M059J (cell line): Measurements from ENCODE around the gene TSHR. TPM values are rescaled to one million over a fixed set of nuclear protein-coding genes. Genes with fewer than 3 reads are reported as not detected.
"Not testable (repeated sequence)": the region's sequence is repeated elsewhere in the genome, so short reads cannot be mapped to it uniquely, and the experiment has no call there.

ENCODE experiments used
- DNase-seq: peaks from one replicate; pipeline ENCODE4 v3.0.0-alpha.2; 2012; ENCODE audit warnings: low read depth
- total RNA-seq: library from RNA; depleted of rRNA; stranded (reverse); fragments of >200 nt; shearing (Covaris generic); gene quantifications from 2 replicates; pipeline ENCODE4 v1.2.3, GENCODE V29; 2014

The TSHR gene
- total RNA-seq, 1 experiment from 2014 or later, result not detected

DNA sequence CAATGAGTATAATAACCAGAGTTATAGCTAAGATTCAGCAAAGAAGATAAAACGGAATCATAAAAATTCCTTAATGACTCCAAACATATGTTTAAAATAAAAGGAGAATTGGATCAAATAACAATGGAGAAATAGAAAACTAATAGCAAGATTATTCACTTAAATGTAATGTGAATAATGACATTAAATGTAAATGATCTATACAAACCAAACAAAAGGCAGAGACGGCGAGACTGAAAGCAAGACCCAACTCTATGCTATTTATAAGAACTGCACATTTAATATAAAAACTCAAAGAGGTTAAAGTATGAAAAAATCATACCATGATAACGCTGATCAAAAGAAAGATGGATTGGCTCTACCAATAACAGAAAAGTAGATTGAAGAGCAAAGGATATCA is 3.9 kb upstream of the TSHR start:
- DNase-seq, result no peak

DNA sequence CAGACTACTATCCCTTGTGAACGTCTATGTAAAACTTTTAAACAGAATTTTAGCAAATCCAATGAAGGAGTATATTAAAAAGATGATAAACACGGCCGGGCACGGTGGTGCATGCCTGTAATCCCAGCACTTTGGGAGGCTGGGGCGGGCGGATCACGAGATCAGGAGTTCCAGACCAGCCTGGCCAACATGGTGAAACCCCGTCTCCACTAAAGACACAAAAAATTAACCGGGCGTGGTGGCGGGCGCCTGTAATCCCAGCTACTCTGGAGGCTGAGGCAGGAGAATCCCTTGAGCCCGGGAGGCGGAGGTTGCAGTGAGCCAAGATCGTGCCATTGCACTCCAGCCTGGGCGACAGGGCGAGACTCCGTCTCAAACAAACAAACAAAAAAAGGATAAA is 2.2 kb upstream of the TSHR start:
- DNase-seq, result not testable (repeated sequence)

DNA sequence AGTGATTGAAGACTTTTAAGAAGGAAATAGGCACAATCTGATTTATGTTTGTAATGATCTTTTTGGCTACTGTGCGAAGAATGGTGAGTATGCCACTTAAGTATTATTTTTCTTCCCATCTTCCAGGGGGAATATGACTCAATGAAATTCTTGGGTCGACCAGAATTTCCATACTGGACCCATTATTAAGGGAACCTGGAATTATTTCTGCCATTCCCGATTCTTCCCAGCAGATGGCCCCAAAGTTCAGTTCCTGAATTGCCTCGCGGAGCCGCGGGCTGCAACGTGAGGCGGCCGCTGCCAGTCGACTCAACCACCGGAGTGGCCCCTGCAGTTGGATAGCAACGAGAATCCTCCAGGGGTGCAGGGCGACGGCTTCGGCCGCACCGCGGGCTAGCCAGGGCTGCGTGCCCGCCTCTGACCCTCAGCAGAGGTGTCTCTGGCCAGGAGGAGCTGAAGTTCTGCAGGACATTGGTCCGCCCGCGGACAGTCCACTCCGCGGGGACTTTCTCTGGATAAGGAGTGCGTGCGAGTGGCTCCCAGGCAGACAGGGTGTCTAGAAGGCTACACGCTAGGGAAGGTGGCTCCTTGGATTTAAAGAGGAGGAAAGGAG is 628 bp upstream of the TSHR start:
- peak; percentile 79 for DNase-seq

DNA sequence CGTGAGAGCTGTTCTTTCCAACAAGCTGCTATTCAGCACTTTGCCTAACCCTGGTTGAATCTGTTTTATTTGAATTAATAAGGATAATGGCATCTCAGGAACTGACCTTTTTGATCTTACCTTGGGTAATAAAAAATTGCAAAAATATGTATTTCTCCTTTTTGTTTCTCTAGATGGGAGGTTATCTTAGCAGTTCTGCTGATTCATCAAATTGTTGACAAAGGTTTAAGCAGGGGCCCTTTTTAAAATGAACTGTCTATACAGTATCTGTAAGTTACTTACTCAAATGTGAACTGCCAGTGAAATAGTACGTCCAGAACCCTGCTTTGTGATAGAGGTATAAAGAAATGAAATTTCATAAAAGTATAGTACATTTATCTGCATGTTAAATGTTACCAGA is 681 bp downstream of the TSHR start:
- DNase-seq, result no peak

DNA sequence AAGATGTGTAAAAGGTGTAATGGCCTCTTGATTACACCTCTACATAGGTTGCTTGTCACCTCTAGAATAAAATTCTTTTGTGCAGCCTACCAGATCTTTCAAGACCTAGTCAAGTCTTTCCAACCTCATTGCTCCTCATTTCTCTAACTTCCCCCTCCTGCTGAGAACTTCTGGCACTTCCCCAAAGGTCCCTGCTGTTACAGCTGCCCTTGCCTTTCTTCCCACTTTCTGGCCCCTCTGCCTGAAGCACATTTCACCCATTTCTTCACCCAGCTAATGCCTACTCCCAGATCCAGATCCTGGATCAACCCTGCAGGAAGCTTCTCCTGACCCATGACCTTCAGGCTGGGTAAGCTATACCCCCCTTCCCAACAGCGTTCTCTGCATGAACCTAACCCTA is 1.5 kb downstream of the TSHR start:
- DNase-seq, result no peak

DNA sequence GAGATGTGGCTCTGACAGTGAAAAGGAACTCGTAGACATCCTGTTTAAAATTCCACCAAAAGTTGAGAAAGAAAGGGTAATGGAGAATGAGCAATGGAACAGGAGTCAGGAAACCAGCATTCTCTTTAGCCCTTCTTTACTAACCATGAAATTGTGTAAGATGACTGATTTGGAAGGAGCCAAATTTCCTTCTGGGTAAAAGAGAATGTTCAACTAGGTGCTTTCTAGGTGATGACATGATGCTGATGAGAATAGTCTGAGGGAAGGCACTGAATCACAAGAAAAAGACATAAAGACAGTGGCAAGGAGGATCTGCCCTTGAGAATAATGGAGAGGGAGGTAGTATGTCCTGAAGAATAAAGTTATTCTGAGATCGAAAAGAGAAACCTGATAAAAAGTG is 2.2 kb downstream of the TSHR start:
- no peak for DNase-seq

DNA sequence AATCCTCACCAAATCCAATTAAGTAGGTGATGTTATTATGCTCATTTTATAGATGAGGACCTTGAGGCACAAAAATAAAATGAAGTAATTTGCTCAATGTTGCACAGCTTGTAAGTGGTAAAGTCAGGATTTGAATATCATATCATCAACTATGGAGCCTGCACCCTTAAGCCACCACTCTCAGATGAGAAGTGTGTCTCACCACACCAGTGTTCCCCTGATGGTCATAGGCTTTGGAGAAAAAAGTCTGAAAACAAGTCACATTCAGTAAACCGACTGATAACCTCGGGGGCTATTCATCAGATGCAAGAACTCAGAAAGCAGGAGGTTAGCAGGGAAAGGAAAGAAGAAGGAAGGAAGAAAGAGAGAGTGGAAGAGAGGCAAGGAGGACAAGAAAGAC is 2.8 kb downstream of the TSHR start:
- no peak for DNase-seq

DNA sequence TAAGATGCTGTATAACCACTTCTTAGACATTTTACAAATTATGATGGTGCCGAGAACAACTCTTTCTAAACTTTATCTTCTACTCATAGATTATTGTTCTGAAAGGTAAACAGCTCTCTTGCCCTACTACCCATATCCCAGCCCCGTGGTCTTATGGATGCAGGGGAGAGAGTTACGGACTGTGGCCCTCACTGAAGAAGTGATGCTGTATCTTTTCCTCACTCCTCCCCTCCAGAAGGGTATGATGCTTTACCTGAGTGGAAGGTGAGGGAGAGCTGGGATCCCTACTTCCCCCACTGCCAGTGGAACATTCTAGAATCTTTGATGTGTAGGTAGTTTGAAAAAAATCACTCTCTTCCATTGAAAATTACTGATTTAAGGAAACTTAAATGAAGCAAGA is 3.5 kb downstream of the TSHR start:
- no peak for DNase-seq

DNA sequence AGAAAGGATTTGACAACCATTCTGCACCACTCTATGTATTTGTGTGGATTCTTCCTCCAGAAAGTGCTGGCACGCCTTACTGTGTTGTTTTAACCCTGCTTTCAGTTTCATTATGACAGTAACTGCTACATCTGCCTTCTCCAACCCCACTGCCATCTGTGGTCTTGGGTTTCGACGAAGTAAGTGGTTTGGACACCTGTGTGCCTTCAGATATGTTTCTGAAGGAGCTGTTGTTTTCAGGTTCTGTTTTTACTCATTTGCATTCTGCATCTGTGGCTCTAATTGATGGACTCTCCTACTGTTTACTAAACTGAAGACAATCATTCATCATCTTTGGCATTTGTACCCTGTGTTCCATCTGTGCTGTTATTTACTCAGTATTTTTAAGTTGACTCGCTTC is 4.1 kb downstream of the TSHR start:
- no peak for DNase-seq

DNA sequence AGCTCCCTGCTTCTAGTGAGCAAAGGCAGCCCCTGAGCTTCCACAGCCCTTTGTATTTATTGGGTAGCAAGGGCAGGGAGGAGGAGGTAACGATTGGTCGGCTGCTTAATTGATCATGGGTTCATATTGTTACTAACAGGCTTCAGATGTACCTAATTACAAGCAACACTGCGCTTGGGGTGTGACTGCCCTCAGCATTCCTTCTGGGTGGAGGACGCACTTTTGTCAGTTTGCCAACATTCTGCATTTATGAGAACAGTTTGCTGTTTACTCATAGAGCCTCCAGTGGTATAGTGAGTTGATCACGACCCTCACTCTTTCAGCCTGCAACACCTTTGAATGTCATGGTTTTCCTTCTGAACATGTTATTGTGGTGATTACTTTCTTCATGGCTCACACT is 9.6 kb downstream of the TSHR start:
- no peak for DNase-seq

DNA sequence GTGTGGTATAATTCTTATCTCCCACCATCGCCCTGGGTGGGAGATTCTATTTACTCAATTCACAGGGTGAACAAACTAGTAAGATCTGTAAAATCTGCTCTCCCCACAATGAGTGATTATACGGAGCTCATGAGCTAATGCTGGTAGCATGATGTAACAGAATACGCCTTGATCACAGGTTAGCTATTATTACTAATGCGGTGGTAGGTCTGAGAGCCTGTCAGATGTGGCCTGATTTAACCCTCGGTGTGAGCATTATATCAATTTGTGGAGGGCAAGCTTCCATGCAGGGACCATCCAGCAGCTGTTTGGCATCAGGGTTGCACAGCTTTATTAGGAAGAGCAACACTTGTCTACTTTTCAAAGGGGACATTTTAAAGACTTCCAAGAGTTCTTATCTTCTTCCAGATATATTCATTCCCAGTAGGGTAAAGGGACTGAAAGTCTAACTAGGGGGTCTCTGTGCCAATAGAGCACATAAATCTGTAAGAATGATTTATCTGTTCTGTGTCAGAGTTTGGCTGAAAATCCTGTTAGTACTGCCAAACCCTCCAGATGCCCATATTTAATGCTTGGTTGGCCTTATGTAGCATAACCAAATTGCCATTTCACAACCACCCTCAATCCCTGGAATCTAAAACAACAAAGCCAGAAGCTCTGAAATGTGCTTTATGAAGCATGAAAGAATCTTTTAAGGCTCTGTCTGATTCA is 18.7 kb downstream of the TSHR start:
- DNase-seq, result peak; percentile 27

DNA sequence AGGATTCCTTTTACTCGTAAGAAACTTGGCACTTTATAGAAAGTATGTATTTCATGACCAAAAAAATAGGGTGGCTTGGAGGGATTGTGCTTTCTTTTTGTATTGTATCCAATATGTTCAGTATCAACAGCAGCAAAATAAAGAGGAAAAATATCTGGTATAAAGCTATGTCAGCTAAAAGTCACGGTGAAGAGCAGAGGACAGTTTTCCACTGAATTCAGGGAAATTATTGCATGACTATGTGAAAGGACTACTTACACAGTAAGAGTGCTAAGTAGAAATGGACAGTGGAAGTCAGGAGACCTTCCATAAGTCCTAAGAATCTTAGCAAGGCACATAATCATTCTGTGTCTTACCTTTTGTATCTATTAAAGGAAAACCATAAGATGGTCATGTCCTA is 19.3 kb downstream of the TSHR start:
- DNase-seq, result no peak

DNA sequence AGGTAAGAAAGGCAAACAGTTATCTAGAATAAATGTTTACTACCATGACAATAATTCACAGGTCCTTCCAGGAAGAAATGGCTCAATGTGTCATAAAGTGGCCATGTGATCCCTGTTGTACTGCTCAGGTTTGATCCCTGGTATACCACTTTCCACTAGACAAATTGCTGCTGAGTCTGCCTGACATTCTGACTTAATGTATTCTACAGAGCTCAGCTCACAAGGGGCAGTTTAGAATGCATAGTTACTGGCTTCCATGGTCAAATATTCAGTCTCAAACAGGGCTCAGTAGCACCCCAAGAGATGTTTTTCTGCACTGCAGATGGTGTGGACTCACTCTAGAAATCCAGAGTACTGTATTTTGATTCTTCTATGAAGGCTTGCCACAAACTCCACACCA is 21.8 kb downstream of the TSHR start:
- no peak for DNase-seq

DNA sequence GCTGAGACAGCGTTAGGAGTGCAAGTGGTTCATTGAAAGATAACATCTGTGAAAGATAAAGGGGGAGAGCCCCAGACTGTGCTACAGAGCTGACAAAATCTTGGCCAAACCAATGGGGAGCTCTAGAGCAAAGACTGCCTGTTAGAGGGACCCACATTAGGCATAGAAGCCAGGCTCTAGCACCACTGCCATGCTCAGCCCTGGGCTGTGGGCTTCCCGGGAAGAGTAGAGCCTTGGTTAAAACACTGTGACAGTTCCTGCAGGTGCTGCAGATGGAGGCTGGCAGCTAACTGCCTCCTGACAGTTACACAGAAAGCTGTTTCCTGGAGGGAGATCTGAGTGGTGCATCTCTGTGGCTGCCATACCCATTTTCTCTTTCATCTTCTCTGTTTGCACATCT is 23.0 kb downstream of the TSHR start:
- DNase-seq, result no peak

DNA sequence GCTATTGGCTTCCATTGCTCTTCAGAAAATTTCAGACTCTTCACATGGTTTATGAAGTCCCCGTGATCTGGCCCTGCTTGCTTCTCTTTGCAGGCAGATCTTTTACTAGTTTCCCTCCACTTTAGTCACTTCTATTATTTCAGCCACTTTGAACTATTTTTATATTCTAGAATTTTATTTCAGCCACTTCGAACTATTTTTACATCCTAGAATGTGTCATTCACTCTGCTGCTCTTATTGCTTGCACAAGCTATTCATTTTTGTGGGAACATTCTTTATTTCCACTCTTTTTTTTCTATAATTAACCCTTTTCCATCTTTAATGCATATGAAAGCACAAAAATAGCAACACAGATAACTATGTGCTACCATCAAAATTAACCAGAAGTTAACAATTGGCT is 24.5 kb downstream of the TSHR start:
- DNase-seq, result no peak

DNA sequence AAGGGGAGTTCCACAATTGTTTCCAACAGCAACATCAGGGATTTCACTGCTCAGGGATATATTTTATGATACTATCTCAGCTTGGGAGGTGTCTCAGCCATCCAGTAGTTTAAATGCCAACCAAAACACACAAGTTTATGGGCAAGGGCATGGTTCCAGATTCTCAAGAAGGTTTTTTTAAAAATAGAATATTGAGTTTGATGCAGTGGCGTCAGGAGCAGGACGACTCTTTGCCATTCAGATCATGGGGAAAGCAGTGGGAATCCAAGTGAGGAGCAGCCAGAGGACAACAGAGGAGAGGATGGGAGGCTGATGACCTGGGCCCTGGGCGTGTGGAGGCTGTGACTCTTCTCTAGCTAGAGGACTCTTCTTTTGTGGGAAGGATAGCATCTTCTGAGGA is 25.7 kb downstream of the TSHR start:
- no peak for DNase-seq

DNA sequence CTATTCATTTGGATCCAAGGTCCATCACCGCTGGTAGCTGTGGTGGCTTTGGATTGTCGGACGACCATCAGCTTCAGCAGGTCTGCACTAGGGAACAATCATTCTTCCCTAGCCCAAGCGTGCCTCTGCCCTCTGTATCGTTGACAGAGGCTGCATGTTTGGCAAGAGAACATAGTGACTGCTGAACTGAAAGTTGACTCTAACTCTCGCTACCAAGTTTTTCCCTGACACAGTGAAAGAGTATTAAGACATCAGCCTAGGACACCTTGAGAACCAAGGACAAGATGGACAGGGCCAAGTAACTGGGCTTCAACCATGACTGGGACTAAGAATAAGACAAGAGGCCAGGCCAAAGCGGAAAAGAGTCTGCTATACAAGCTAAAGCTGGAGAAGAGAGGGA is 26.3 kb downstream of the TSHR start:
- DNase-seq, result no peak

DNA sequence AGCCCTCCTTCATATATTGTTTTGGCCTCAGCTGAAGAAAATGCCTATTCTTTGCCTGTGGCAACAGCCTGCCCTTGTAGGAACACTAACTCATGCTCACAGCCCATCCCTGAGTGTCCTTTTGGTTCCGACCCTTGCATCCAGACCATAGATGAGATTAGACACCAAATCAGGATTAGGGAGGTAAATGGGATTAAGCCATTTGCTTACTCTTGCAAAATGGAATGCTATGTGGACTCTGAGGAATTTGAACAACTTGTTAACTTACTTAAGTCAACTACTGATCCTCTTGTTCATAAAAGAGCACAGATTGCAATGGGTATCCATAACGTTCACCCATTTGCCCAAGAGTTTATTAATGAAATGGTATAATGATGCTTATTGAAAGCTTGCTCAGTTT is 27.3 kb downstream of the TSHR start:
- DNase-seq, result no peak

DNA sequence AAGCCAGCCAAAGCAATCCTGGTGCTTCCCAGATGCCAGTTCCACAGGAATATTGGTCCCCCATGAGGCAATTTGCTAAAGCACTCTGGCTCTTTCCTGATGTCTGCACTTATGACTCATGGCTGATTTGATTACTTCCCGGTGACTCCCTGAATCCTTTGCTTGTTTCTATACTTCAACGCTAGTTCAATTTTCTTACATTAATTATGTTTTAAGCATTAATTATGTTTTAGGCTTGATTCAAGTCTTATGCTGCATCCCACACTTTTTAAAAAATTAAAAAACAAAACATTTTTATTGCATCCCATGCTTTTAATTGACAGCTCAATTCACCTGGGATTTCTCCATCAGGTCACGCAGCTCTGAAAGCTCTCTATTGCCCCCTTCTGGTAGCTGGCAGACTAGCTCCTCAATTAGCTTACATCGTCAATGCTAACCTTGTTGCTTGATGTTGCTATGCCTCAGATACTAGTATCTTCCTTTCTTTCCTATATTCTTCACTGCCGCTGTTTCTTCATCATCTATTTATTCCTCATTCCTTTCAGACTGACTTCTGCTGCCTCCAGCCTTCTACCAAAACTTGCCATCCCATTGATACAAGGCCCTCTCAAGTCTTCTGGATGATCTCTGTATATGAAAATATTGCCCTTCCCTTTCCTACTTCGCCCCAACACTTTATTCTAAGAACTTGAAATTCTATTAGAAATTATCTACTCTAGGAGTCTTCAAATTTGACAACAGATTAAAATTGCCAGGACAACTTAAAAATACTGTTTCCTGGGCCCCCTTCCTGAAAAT is 32.0 kb downstream of the TSHR start:
- peak; percentile 66 for DNase-seq

DNA sequence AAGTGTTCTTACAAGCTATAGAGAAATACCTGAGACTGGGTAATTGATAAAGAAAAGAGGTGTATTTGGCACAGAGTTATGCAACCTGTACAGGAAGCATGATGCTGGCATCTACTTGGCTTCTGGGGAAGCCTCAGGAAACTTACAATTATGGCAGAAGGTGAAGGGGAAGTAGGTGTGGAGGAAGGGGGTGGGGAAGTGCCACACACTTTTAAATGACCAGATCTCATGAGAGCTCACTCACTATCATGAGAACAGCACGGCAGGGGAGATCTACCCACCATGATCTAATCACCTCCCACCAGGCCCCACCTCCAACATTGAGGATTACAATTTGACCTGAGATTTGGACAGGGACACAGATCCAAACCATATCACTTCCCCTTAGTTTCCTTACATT is 32.8 kb downstream of the TSHR start:
- no peak for DNase-seq

DNA sequence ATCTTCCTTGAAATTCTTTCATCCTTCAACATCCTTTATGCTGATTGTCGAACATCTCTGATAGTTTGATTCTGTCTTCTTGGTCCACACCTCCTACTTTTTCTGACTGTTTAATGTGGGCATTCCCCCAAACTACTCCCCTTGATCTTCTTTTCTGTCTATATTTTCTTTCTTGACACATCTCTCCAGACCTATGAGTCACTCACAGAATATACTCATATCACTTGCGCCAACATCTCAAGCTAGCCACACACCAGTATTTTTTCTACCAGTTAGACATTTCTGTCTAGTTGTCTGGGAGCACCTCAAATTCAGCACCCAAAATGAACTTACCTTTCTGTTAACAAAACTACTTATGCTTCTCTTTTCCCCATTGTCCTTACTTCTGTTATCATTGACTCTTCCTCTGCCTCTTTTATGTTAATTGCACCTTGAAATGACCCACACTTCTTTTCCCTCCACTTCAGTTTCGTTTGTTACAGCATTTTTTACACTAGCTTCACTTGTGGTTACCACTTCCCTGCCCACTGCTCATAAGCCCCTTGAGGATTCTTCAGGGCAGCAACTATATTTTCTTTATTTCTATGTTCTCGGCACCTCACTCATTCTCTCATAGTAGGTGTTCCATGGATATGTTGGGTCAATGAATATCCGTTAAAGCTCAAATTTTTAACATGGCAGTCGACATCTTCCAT is 33.5 kb downstream of the TSHR start:
- no peak for DNase-seq

DNA sequence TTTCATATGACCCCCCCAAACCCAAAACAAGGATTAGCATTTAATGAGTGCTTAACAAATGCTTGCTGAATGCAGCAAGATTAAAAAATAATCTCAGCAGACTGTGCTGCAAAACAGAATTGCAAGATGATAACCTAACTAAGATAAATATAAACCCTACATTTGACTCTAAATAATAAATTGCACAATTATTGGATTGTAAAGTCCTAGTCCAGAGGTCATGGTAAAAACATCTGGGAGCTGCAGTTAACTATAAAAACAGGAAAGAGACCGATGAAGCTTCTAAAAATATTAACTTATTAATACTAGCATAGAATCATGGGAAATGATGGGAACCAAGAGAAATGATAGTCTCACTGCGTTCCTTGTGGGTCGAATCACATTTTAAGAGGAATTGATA is 37.2 kb downstream of the TSHR start:
- DNase-seq, result no peak
